ENCODE results near the gene COL6A1.

- TF ChIP-seq EZH2 (IDR thresholded peaks at IDR 0.05; ENCODE audit: borderline replicate concordance, low read depth, low read length, severe bottlenecking), result no peak
- TF ChIP-seq, protein P1, sequence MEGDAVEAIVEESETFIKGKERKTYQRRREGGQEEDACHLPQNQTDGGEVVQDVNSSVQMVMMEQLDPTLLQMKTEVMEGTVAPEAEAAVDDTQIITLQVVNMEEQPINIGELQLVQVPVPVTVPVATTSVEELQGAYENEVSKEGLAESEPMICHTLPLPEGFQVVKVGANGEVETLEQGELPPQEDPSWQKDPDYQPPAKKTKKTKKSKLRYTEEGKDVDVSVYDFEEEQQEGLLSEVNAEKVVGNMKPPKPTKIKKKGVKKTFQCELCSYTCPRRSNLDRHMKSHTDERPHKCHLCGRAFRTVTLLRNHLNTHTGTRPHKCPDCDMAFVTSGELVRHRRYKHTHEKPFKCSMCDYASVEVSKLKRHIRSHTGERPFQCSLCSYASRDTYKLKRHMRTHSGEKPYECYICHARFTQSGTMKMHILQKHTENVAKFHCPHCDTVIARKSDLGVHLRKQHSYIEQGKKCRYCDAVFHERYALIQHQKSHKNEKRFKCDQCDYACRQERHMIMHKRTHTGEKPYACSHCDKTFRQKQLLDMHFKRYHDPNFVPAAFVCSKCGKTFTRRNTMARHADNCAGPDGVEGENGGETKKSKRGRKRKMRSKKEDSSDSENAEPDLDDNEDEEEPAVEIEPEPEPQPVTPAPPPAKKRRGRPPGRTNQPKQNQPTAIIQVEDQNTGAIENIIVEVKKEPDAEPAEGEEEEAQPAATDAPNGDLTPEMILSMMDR (IDR thresholded peaks at IDR 0.05; ENCODE audit: extremely low read depth in 1 of 2, insufficient read depth in 1 of 2, low read depth in 1 of 2, low read length in 2 of 2), result no peak
- no peak for TF ChIP-seq POLR2AphosphoS5 (IDR thresholded peaks at IDR 0.05; ENCODE audit: insufficient read depth, low read depth, low read length)
Observed at GRCh38 chr21:45990049-45990711, 8.6 kb downstream of the COL6A1 start.

Data from endothelial cell of umbilical vein (primary cell).